Activated CD4-positive, alpha-beta T cell treated with anti-CD3 and anti-CD28 coated beads for 1 hour (primary cell): ENCODE results near the gene FAM13C.

Experiments
- DNase-seq: peaks from one replicate; pipeline ENCODE4 v3.0.0-alpha.2; 2020

FAM13C gene

GRCh38 chr10:59312247-59312646 lies 50.1 kb downstream of the FAM13C start:
- no peak for DNase-seq

DNA sequence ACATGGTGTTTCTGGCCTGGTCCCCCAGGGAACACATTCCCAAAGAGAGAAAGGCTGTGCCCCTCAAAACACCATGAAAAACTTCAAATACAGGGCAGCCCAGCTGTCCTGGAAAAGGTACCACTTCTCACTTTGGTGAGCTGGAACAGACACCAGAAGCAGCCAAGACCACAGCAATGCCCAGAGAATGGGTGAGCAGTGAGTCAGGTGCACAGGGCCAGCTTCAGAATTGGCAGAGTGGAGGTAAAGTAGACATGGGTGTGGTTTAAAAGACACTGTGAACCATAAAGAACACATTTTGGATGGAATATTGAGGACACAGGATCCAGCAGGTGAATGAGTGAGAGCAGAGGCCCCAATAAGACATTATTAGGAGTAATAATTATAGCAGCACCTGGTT lies 51.3 kb downstream of the FAM13C start:
- no peak for DNase-seq

- DNase-seq, result no peak
Measured at GRCh38 chr10:59310324-59310914, 51.9 kb downstream of the FAM13C start.

DNA sequence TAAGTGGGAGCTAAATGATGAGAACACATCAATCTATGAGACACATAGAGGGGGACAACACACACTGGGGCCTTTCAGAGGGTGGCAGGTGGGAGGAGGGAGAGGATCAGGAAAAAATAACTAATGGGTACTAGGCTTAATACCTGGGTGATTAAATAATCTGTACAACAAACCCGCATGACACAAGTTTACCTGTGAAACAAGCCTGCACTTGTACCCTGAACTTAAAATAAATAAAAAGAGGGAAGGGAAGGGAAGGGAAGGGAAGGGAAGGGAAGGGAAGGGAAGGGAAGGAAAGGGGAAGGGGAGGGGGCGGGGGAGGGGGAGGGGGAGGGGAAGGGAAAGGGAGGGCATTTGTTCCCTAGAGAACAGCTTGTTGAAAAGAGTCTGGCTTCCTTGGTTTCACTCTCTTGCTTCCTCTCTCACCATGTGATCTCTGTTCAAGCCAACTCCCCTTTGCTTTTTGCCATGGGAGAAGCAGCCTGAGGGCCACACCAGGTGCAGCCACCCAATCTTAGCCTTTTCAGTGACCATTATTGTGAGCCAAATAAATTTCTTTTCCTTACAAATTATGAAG lies 57.7 kb downstream of the FAM13C start:
- DNase-seq, result no peak

DNA sequence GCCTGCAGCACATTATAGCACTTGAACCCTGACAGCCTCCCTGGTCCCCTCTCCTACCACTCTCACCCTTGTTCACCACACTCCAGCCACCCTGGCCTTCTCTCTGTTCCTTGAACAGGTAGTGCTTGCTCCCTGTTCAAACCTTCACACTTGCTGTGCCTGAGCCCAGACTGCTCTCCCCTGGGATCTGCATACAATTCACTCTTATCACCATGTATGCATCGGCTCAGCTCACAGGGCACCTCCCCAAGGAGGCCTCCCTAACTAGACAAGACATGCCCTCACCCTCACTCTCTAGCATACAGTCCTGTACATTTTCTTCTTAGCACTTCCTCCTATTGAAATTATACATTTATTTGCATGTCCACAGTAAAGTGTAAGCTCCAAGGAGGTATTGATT lies 59.3 kb downstream of the FAM13C start:
- no peak for DNase-seq

GRCh38 chr10:59302381-59302780 lies 60.0 kb downstream of the FAM13C start:
- no peak for DNase-seq

- DNase-seq, result no peak
Measured at GRCh38 chr10:59301067-59301754, 61.1 kb downstream of the FAM13C start.

GRCh38 chr10:59300386-59300785 lies 62.0 kb downstream of the FAM13C start:
- no peak for DNase-seq

DNA sequence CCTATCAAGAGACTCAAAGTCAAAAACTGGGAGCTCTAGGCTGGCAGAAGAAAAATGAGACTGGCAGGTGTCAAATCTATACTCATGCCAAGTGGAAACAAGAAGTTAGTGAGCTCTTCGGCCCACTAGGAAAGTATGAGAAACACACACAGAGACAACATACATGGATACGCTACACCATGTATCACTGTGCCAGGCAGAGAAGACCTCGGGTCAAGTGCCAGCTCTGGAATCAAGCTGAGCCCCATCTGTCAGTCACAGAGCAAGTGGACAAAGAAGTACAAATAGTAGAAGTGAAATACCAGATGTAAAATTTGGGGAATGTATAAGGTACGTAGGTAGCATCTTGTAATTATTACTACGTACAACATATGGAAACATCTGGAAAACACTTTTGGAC lies 62.4 kb downstream of the FAM13C start:
- DNase-seq, result no peak

DNA sequence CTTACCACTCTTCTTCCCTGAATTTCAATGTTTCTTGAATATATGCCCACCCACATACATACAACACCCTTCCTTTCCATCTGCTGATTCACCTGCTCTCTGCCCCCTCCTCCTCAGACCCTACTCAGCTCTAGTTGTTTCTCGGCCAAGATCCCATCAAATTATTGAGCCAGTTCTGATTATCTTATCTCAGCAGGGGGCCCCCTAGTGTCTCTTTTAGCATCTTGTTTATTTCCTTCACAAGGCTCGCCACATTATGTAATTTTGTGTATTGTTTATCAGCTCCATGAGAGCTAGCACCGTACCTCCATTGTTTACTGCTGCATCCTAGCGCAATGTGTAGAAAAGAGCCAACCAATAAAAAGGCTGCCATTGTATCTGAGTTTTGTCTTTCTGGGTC lies 71.9 kb downstream of the FAM13C start:
- DNase-seq, result no peak

DNA sequence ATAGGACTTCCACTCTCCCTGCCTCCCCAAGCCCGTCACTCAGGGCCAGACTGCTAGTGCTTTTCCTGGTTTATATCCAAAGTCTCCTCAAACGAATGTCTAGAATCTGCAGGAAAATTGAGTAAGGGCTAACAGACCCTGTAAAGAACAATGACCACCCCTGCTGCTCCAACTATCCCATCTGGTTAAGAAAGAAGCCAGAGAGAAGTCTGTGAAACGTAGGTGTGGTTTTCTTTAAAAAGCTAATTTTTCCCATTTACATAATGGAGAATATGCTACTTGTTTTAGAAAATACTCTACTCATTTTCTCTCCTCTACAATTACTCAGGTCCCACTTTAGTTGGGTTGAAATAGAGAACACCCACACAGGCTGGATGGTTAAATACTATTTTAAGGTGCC lies 72.5 kb downstream of the FAM13C start:
- DNase-seq, result no peak

DNA sequence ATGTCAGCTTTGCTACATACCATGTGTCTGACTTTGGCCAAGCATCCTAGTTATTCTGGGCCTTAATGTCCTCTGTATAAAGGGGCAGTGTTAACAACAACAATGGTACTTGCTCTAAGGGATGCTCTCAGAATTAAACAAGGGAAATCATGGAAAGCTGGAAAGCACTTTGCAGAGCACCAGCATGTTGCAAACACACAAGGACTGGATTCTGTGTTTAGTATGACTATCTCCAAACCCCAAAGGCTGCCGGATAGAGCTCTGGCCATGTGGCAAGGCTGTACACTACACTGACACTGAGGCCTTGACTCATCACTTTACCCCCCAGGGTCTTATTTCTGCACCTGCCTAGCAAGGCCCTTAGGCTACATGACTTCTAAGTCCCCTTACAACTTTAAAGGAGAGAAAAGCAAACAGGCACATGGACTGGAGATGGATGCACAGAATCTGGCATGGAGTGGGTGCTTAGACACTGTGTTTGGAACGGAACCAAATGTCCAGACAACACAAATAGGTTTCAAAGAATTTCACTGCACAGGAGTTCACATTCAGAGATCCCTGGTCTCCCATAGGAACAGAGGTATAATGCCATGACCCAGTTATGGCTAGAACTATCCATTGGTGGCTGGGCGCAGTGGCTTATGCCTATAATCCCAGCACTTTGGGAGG lies 74.6 kb downstream of the FAM13C start:
- no peak for DNase-seq

DNA sequence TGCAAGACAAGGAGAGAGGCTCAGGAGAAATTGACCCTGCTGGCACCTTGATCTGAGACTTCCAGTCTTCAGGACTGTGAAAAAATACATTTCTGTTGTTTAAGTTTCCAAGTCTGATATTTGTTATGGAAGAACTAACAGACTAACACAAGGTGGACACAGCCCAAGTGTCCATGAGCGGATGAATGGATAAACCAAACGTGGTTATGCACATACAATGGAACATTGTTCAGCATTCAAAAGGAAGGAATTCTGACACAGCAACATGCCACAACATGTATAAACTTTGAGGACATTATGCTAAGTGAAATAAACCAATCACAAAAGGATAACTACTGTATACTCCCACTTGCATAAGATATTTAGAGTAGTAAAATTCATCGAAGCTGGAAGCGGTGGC lies 76.5 kb downstream of the FAM13C start:
- no peak for DNase-seq

DNA sequence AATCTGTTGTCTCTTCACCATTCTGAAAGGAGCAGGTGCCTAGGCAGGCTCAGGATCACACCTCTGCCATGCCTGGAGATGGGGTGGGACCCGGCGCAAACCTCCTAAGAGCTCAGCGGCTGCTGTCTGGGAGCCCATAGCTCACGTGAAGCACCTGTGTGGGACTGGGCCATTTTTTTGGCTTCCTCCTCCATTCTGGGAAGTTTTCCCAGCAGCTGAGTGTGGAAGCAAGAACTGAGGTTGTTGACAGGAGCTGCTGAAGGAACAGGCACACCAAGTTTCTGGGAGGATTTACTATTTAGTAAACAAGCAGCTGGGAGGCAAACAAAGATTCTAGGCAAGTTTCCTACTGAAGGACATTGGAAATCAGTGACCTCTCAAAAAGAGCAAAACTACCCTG lies 77.3 kb downstream of the FAM13C start:
- no peak for DNase-seq

- no peak for DNase-seq
Measured at GRCh38 chr10:59284118-59284975, 78.0 kb downstream of the FAM13C start.

- DNase-seq, result no peak
Measured at GRCh38 chr10:59283456-59284091, 78.8 kb downstream of the FAM13C start.

GRCh38 chr10:59281861-59282260 lies 80.5 kb downstream of the FAM13C start:
- DNase-seq, result no peak

GRCh38 chr10:59279991-59280505 lies 82.3 kb downstream of the FAM13C start:
- no peak for DNase-seq

DNA sequence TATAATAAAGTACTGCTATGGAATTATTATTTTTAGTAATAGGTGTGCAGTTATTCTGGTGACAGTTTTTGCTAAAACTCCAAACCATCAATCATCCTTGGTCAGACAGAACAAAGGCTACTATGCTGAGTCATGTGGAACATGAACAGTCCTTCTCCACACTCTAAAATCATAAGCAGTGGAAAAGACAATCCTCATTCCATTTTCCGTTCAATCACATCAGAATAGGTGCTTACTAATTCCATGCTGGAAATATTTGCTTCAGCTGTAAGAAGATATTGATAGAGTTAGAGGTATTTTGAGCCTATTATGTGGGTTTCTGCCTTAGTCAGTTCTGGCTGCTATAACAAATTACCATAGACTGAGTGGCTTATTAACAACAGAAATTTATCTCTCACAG lies 82.9 kb downstream of the FAM13C start:
- DNase-seq, result no peak

DNA sequence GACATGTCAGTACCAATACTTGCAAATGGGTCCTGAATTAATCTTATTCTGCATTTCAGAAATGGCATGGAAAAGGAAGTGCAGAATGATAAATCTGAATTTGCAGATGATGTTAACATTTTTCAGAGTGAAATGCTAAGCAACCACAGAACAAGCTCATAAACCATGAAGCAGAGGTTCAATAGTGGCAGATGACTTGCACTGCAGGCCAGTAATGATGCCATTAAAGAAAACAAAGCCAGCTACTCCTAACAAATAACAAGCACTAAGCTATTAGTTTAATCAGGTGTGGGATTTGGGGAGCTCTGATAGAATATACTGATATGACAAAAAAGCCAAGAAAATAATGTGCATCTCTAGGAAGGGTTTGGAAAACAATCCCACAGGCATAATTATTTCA lies 85.4 kb downstream of the FAM13C start:
- DNase-seq, result no peak

DNA sequence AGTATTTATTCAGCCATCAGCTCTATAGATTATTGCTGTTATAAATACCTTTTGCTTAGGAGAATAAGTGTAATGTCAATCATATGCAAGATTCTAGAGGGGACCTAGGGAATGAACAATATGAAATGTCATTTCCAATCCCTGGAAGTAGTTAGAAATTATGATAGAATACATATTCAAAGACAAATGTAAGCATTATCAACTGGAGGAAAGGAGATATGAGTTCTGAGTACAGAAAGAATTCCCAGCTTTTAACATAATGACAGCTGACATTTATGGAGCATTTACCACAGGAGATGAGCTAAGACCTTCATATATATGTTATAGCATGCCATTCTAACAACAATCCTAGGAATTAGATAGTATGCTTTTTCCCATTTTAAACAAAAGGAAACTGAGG lies 86.2 kb downstream of the FAM13C start:
- DNase-seq, result no peak

DNA sequence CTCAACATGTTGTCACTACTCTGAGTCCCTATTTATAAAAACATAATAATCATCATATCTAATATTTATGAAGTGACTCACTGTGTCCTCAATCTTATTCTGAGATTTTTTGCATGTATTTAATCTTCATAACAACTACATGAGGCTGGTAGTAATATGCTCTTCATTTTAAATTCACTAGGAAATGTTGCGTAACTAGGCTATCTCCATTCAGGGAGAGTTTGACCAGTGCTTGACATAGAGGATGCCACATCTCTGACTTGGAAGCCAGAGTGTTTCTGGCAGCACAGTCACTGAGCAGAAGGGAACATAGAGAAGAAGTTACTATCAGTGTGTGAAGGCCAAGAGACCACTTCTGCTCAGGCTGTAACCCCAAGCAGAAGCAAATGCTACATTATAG lies 88.9 kb downstream of the FAM13C start:
- no peak for DNase-seq
